Cardiac muscle cell (in vitro differentiated cells and primary cell): ENCODE measurements around the gene CTSV. TPM values are rescaled to one million over a fixed set of nuclear protein-coding genes. Genes with fewer than 3 reads are reported as not detected.
"Not testable (repeated sequence)": the region's sequence is repeated elsewhere in the genome, so short reads cannot be mapped to it uniquely, and the experiment has no call there.

Source experiments
- DNase-seq, 2 donors: peaks; one replicate each; pipeline versions ENCODE4 v3.0.0 to v3.0.0-alpha.2; 2010 to 2017; ENCODE audit warnings: low read depth in 1 of 2, low spot score in 1 of 2
- H3K27ac ChIP-seq: fragments of 200-600 bp; sonication (generic); 2 replicates; pipeline ENCODE4 v1.5.1; 2016
- H3K27me3 ChIP-seq: fragments of 200-600 bp; sonication (generic); 2 replicates; pipeline ENCODE4 v1.6.0; 2016; ENCODE audit warnings: control low read depth
- H3K36me3 ChIP-seq: fragments of 200-600 bp; sonication (generic); 2 replicates; pipeline ENCODE4 v1.5.1; 2016; ENCODE audit warnings: control low read depth
- H3K4me1 ChIP-seq: fragments of 200-600 bp; sonication (generic); 2 replicates; pipeline ENCODE4 v1.8.1; 2017; ENCODE audit warnings: low read depth, mild to moderate bottlenecking, mixed run types
- H3K4me3 ChIP-seq: fragments of 200-600 bp; sonication (generic); 2 replicates; pipeline ENCODE4 v1.5.1; 2016; ENCODE audit warnings: mild to moderate bottlenecking
- H3K9me3 ChIP-seq: fragments of 200-600 bp; sonication (generic); 2 replicates; pipeline ENCODE4 v1.5.1; 2017; ENCODE audit warnings: low read depth, mild to moderate bottlenecking, control low read depth
- polyA plus RNA-seq: library from polyadenylated mRNA; unstranded; fragments of >200 nt; fragmentation: Nextera tagmentation; extraction: Ambion mirVana; gene quantifications from 2 replicates; pipeline ENCODE4 v1.2.1, GENCODE V29; 2016
- total RNA-seq: library from RNA; depleted of rRNA; stranded (reverse); fragments of >200 nt; gene quantifications from 2 replicates; pipeline ENCODE4 v1.2.3, GENCODE V29; 2016
- TF ChIP-seq, protein P1 (sequence below): IDR thresholded peaks from 2 replicates; pipeline ENCODE4 v1.5.1; 2012; ENCODE audit warnings: low read depth, mild to moderate bottlenecking, low read length

CTSV gene
- total and polyA plus RNA-seq, 2 experiments from 2014 or later, result 33.9 to 60.9 TPM

DNA sequence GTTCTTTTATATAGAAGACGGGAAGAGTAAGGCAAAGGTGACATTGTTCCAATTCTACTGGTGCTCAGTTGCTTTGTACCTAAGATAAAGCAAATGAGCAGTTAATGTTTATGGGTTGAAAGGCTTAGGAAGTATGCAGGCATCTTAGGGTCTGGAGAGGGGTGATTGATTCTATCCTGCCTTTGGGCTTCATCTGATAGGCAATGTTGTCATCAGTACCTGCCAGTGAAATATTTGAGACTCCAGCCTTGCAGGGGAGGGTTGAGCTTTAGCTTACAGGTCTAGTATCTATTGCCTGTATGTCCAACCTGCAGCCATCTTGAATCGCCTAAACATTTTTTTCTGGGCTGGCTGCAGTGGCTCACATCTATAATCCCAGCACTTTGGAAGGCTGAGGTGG, 13.8 kb upstream of the CTSV start:
- H3K27me3 ChIP-seq, result no peaks in the 10 kb centered on the region
- no peak for DNase-seq
- TF ChIP-seq, protein P1, sequence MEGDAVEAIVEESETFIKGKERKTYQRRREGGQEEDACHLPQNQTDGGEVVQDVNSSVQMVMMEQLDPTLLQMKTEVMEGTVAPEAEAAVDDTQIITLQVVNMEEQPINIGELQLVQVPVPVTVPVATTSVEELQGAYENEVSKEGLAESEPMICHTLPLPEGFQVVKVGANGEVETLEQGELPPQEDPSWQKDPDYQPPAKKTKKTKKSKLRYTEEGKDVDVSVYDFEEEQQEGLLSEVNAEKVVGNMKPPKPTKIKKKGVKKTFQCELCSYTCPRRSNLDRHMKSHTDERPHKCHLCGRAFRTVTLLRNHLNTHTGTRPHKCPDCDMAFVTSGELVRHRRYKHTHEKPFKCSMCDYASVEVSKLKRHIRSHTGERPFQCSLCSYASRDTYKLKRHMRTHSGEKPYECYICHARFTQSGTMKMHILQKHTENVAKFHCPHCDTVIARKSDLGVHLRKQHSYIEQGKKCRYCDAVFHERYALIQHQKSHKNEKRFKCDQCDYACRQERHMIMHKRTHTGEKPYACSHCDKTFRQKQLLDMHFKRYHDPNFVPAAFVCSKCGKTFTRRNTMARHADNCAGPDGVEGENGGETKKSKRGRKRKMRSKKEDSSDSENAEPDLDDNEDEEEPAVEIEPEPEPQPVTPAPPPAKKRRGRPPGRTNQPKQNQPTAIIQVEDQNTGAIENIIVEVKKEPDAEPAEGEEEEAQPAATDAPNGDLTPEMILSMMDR, result no peak
- no peak overlapping the region for H3K4me3 ChIP-seq
- peak overlapping the region; percentile 78 for H3K27ac ChIP-seq
- no peaks in the 10 kb centered on the region for H3K9me3 ChIP-seq
- H3K36me3 ChIP-seq, result no peaks in the 10 kb centered on the region
- peaks cover 8% of the 10 kb centered on the region for H3K4me1 ChIP-seq

DNA sequence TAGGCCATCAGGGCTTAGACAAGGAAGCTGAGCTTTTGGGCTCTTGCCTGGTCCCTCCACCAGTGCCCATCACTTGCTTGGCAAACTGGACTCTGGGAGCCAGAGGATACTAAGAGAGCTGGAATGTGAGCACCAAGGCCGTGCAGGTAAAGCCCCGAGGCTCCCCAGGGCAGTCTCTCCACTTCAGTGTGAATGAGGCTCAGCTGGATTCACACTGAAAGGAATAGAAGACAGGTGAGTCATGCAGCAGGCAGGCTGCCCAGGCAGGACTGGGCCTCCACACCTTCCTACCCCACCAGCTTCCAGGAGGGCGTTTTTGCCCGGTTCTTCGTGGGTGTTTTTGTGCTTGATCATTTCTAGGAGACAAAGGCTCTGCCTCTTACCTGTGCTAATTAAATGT, 7.3 kb upstream of the CTSV start:
- H3K36me3 ChIP-seq, result no peaks in the 10 kb centered on the region
- H3K4me3 ChIP-seq, result no peak overlapping the region
- H3K9me3 ChIP-seq, result no peaks in the 10 kb centered on the region
- H3K27me3 ChIP-seq, result no peaks in the 10 kb centered on the region
- peak in 1 of 2 donors; percentile 7 for DNase-seq
- H3K4me1 ChIP-seq, result no peaks in the 10 kb centered on the region
- no peak overlapping the region for H3K27ac ChIP-seq
- TF ChIP-seq, protein P1, result no peak

DNA sequence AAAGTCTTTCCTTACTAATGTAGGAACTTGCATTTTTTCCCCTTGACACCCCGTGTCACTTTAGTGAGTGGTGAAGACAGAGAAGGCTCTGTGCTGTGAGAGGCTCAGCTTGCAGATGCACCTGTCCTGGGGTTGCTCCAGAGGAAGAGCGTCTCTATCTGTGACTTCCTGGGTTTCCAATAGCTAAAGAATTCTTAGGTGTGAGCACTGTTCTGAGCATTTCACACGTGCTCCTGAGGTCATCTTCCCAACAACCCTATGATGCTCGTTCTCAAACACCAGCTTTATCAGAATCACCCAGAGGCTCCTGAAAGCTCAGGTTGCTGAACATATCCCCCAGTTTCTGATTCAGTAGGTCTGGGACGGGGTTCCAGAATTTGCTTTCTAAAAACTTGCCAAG, 6.4 kb upstream of the CTSV start:
- no peaks in the 10 kb centered on the region for H3K27me3 ChIP-seq
- H3K4me3 ChIP-seq, result no peak overlapping the region
- TF ChIP-seq, protein P1, result no peak
- H3K9me3 ChIP-seq, result no peaks in the 10 kb centered on the region
- DNase-seq, result no peak
- no peak overlapping the region for H3K27ac ChIP-seq
- H3K4me1 ChIP-seq, result no peaks in the 10 kb centered on the region
- no peaks in the 10 kb centered on the region for H3K36me3 ChIP-seq

DNA sequence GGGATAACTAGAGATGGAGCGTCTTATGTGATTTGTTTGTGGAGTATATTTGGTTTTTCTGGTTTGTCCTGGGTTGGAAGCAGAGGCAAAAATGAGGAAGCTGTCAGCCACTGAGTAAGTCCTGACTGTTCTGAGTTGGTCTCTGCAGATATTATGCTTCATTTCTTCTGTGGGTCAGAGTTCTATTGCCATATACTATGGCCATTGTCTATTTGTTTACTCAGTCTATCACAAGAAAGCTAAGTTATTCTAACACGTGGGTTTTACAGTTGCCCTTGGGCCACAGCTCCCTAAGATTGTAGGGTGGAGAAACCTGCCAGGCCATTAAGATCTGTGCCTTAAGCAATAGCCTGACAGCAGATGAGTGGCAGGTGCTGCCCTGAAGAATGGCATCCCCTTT, 3.0 kb upstream of the CTSV start:
- Histone ChIP-seq H3K9me3 (no peaks in the 10 kb centered on the region), H3K4me3 (no peak overlapping the region), H3K4me1 (no peaks in the 10 kb centered on the region), H3K36me3 (no peaks in the 10 kb centered on the region), H3K27me3 (no peaks in the 10 kb centered on the region), H3K27ac (no peak overlapping the region)
- no peak for DNase-seq
- TF ChIP-seq, protein P1, result no peak

DNA sequence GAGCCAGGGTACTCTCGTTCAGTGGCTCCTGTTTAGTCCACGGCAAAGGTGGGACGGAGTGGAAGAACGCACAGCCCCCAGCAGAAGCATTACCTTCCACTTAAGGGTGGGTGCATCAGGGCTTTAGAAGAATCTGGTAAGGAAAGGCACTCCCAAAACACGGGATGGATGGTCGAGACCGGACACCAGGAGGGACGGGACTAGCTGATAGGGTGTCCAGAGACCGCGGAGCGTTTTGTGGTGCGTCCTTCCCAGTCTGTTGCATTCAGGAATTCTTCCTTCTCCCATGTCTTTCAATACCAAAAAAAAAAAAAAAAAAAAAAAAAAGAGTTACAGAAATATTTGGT, 545 bp upstream of the CTSV start:
- peak overlapping the region; percentile 51 for H3K4me3 ChIP-seq
- no peaks in the 10 kb centered on the region for H3K27me3 ChIP-seq
- H3K36me3 ChIP-seq, result peaks cover 5% of the 10 kb centered on the region
- H3K27ac ChIP-seq, result peak overlapping the region; percentile 74
- peak; percentile 55 to 75 for DNase-seq
- no peaks in the 10 kb centered on the region for H3K4me1 ChIP-seq
- TF ChIP-seq, protein P1, result no peak
- H3K9me3 ChIP-seq, result no peaks in the 10 kb centered on the region

DNA sequence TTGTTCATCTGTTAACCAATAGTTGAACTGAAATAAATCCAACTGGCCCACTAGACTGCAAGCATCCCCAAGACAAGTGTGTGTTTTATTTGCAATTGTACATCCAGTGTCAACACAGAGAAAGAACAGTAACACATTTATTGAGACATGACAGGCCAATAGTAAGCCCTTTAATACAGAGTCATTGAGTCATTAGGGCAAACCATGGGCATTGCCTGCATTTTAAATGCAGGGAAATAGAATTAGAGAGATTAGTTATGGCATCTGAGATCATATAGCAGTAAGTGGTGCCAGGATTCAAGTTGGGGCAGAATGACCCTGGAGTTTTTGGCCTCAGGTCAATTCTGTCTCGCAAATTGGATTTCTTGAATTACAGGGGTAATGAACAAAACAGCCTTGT, 15.4 kb downstream of the CTSV start:
- not testable (repeated sequence) for H3K9me3 ChIP-seq, H3K27ac ChIP-seq, H3K4me3 ChIP-seq, H3K36me3 ChIP-seq, H3K4me1 ChIP-seq, H3K27me3 ChIP-seq, DNase-seq

DNA sequence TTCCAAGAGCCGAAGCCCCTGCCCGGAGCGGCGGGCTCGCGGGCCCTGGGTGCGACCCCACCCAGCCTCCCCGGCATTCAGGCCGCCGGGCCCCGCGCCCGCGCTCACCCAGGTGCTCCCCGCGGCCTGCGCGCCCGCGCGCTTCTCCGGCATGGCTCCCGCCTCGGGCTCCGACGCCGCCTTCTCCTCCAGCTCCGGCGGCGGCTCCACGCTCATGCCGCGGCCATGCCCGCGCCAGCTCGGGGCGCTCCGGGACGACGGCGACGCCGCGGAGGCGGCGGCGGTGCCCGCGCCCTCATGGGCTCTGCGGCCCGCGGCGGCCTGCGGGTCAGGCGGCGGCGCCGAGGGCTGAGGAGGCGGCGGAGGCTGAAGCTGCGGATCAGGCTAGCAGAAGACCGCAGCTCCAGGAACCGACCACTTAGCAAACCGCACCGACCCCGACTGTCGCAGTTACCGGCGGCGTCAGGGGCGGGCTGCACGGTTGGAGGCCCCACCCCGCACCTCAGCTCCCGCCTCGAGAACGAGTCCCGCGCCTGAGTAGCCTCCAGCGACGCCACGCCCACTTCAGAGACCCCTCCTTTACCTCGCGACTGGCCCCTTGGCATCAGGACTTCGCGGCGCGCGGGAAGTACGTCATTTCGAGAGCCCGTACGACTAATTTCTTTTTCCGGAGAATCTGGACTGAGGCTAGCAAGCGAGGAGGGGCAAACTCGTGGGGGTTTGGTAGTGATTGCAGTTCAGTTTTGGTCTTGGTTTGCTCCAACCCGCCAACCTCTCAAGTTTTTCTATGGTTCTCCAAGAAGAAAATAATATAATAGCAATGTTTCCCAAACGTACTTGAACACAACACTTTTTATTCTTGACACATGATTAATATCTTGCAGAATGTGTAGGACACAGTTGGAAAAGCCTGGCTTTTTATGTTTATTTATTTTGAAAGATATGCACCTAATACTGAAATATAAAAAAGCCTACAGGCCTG, 25.5 kb downstream of the CTSV start:
- Histone ChIP-seq H3K27ac (peak overlapping the region; percentile 72), H3K4me3 (peak overlapping the region; percentile 60)
- DNase-seq, result peak; percentile 72 to 74
- H3K27me3 ChIP-seq, H3K9me3 ChIP-seq, H3K36me3 ChIP-seq, H3K4me1 ChIP-seq: not testable (repeated sequence)

DNA sequence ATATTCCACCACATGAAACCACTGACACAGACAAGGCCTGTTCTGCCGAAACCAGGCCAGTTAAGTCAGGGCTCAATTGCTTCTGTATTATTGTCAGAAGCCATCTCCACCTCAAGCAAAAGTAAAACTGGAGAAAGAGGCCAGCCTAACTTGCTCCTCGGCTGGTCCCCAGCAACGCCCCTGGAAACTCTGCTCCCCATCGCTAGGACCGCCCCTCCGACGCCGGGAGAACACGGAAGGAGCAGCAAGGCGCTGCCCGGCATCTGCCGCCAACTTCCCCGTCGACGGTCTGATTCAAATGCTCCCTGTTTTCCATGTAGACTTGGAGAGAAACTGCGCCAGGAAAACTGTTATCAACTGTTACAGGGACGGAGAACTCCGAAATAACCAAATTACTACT, 26.3 kb downstream of the CTSV start:
- Histone ChIP-seq H3K4me3 (peak overlapping the region; percentile 60), H3K27ac (peak overlapping the region; percentile 72)
- H3K9me3 ChIP-seq, H3K36me3 ChIP-seq, H3K27me3 ChIP-seq, H3K4me1 ChIP-seq: not testable (repeated sequence)
- peak in 1 of 2 donors; percentile 13 for DNase-seq

DNA sequence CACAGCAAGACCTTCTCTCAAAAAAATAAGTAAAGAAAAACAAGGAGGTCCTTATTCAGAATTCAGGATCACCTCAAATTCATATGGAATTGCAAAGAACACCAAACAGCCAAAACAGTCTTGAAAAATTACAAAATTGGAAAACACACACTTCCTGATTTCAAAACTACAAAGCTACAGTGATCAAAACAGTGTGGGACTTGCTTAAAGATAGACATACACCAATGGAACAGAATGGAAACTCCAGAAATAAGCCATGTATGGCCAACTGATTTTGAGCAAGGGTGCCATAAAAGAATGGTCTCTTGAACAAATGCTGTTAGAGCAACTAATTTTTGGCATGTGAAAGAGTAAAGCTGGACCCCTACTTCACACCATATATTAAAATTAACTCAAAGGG, 36.7 kb downstream of the CTSV start:
- not testable (repeated sequence) for H3K4me3 ChIP-seq

More for the DNA sequence above, 36.7 kb downstream of the CTSV start:
- not testable (repeated sequence) for H3K36me3 ChIP-seq, DNase-seq, H3K27me3 ChIP-seq, H3K27ac ChIP-seq, H3K9me3 ChIP-seq
- H3K4me1 ChIP-seq, result peaks cover 13% of the 10 kb centered on the region
